CD14-positive monocyte (primary cell): Measurements from ENCODE around the gene ABCC5. TPM values are rescaled to one million over a fixed set of nuclear protein-coding genes. Genes with fewer than 3 reads are reported as not detected.

Experiments
- DNase-seq, 3 donors: peaks; one replicate each; pipeline ENCODE4 v3.0.0-alpha.2; 2011 to 2022
- H2AFZ ChIP-seq: 2 replicates; pipeline ENCODE4 v1.6.0; 2012; ENCODE audit warnings: mild to moderate bottlenecking, low read depth, low read length, inconsistent platforms; ENCODE audit not compliant: insufficient read depth, poor library complexity, severe bottlenecking
- H3K27ac ChIP-seq, 2 donors: 1 replicate in 1 of 2; 2 replicates in 1 of 2; pipeline ENCODE4 v1.5.1; 2012 to 2013; ENCODE audit warnings: low read length in 2 of 2, control low read depth in 1 of 2, inconsistent platforms in 1 of 2, low read depth in 1 of 2, mild to moderate bottlenecking in 1 of 2
- H3K27me3 ChIP-seq, 2 donors: one replicate each; pipeline versions ENCODE4 v1.6.0 to v1.6.1; 2011 to 2013; ENCODE audit warnings: low read length in 2 of 2; ENCODE audit not compliant: control insufficient read depth in 2 of 2, insufficient read depth in 2 of 2
- H3K36me3 ChIP-seq, 2 donors: replicated peaks in 1 of 2; 1 replicate in 1 of 2; 2 replicates in 1 of 2; pipeline versions ENCODE4 v1.5.1 to v1.6.1; 2012 to 2013; ENCODE audit warnings: low read length in 2 of 2, control low read depth in 1 of 2, inconsistent platforms in 1 of 2, mild to moderate bottlenecking in 1 of 2; ENCODE audit not compliant: insufficient read depth in 2 of 2, control insufficient read depth in 1 of 2
- H3K4me1 ChIP-seq, 2 donors: 1 replicate in 1 of 2; 2 replicates in 1 of 2; pipeline versions ENCODE4 v1.5.1 to v1.6.1; 2012 to 2013; ENCODE audit warnings: low read length in 2 of 2, control low read depth in 1 of 2, inconsistent platforms in 1 of 2, mild to moderate bottlenecking in 1 of 2, moderate library complexity in 1 of 2; ENCODE audit not compliant: insufficient read depth in 2 of 2, control insufficient read depth in 1 of 2
- H3K4me2 ChIP-seq: replicated peaks from 2 replicates; pipeline ENCODE3; 2012; ENCODE audit warnings: low read length, moderate library complexity, mild to moderate bottlenecking; ENCODE audit not compliant: poor library complexity, severe bottlenecking; ENCODE audit errors: extremely low read depth
- H3K4me3 ChIP-seq, 3 experiments: fragments of 200-600 bp in 1 of 3; sonication (generic) in 1 of 3; replicated peaks in 1 of 3; 1 replicate in 2 of 3; 2 replicates in 1 of 3; pipeline ENCODE4 v1.5.1; 2011 to 2013; ENCODE audit warnings: low read length in 3 of 3, mild to moderate bottlenecking in 3 of 3, control low read depth in 2 of 3, low read depth in 2 of 3, inconsistent platforms in 1 of 3, moderate library complexity in 1 of 3
- H3K79me2 ChIP-seq: 2 replicates; pipeline ENCODE4 v1.6.0; 2012; ENCODE audit warnings: mild to moderate bottlenecking, control low read depth, inconsistent platforms, low read length, moderate library complexity; ENCODE audit not compliant: insufficient read depth
- H3K9ac ChIP-seq: 2 replicates; pipeline ENCODE4 v1.6.0; 2017; ENCODE audit warnings: low read length, mild to moderate bottlenecking; ENCODE audit not compliant: insufficient read depth, poor library complexity, severe bottlenecking
- H3K9me3 ChIP-seq, 2 donors: replicated peaks in 1 of 2; 1 replicate in 1 of 2; 2 replicates in 1 of 2; pipeline versions ENCODE4 v1.5.1 to v1.6.1; 2012 to 2013; ENCODE audit warnings: low read length in 2 of 2, control low read depth in 1 of 2; ENCODE audit not compliant: control insufficient read depth in 1 of 2, insufficient read depth in 1 of 2
- H4K20me1 ChIP-seq: 2 replicates; pipeline ENCODE4 v1.6.0; 2012; ENCODE audit warnings: mild to moderate bottlenecking, low read length, control low read depth, moderate library complexity; ENCODE audit not compliant: insufficient read depth
- H3K27ac Mint-ChIP-seq, 7 donors: one replicate each; pipeline ENCODE4 v1.8.0; 2020; ENCODE audit warnings: mild to moderate bottlenecking in 7 of 7, mixed read lengths in 7 of 7, moderate library complexity in 6 of 7, inconsistent platforms in 2 of 7
- H3K27me3 Mint-ChIP-seq, 3 donors: one replicate each; pipeline ENCODE4 v1.8.0; 2021 to 2022; ENCODE audit warnings: low read depth in 3 of 3, mild to moderate bottlenecking in 3 of 3, mixed read lengths in 3 of 3, moderate library complexity in 3 of 3, inconsistent platforms in 1 of 3
- H3K36me3 Mint-ChIP-seq, 2 donors: one replicate each; pipeline ENCODE4 v1.8.0; 2020; ENCODE audit warnings: mixed read lengths in 2 of 2, inconsistent platforms in 1 of 2, mild to moderate bottlenecking in 1 of 2
- H3K4me1 Mint-ChIP-seq: one replicate; pipeline ENCODE4 v1.8.0; 2020; ENCODE audit warnings: mild to moderate bottlenecking, mixed read lengths
- H3K4me3 Mint-ChIP-seq, 2 donors: one replicate each; pipeline ENCODE4 v1.8.0; 2020; ENCODE audit warnings: mild to moderate bottlenecking in 2 of 2, mixed read lengths in 2 of 2, moderate library complexity in 1 of 2
- H3K9me3 Mint-ChIP-seq, 7 donors: one replicate each; pipeline ENCODE4 v1.8.0; 2020 to 2022; ENCODE audit warnings: mixed read lengths in 7 of 7, mild to moderate bottlenecking in 6 of 7, moderate library complexity in 6 of 7, inconsistent platforms in 2 of 7
- CTCF ChIP-seq: fragments of 200-600 bp; IDR thresholded peaks from one replicate; pipeline ENCODE4 v1.8.0; 2022; ENCODE audit warnings: antibody characterized with exemption, mild to moderate bottlenecking
- WGBS: methylation state at CpG from one replicate; pipeline ENCODE4 v1.1.5; 2013; ENCODE audit warnings: missing lambda C conversion rate; ENCODE audit not compliant: insufficient coverage; 5-methylcytosine and 5-hydroxymethylcytosine counted together
- intact Hi-C, 2 donors: fragments of 100-400 bp; cut with micrococcal nuclease; formaldehyde crosslinking; loops; one replicate each; pipeline versions ENCODE4 v1.15.0 to v1.15.1; 2023
- polyA plus RNA-seq, 3 donors: library from polyadenylated mRNA; depleted of rRNA in 1 of 3; unstranded in 2 of 3; stranded (reverse) in 1 of 3; fragments of 300-500 nt in 2 of 3; fragments of >200 nt in 1 of 3; fragmentation: Illumina TruSeq in 2 of 3; gene quantifications; 1 replicate in 2 of 3; 2 replicates in 1 of 3; pipeline ENCODE4 v1.2.3, GENCODE V29; 2012 to 2021

ABCC5 gene
- polyA plus RNA-seq, 3 donors: 6.2 to 30.9 (median 7.7) TPM

DNA sequence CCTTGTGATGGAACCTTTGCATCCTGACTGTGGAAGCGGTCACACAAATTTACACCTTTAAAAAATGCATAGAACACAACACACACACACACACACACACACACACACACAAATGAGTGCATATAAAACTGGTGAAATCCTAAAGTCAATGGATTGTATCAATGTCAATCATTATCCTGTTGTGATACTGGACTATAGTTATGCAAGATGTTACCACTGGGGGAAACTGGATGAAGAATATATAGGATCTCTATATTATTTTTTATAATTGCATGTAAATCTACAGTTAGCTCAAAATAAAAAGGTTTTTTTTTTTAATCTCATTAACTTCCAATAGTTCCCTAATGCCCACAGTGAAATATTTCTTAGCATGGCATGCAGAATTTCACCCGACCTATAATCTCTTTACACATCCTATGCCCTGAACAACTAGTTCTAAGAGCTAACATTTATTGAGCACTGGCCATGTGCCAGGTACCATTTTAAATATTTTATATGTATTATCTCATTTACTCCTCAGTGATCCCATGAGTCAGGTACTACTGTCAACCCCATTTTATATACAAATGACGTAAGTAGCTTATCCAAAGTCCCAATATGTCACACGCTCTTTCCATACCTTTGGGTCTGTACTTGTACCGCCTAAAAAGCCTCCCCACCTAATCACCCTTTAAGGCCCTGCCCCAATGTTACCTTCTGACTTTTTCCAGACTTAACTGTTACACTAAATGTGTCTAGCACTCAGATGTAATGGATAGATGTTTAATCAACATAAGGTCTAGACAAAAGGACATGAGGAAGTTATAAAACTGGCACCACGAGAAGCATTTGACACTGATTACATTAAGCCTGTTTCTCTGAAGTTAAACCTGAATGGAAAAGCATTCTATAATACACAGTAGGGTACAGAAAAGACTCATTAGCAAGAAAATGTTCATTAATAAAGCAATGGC, 5.5 kb downstream of the ABCC5 start:
- Histone ChIP-seq H3K9ac (no peak overlapping the region), H3K4me3 (no peak overlapping the region), H3K4me1 (peaks cover 17 to 18% of the 10 kb centered on the region in 2 donors), H2AFZ (no peak overlapping the region), H3K27me3 (no peaks in the 10 kb centered on the region), H3K4me2 (no peak overlapping the region), H3K79me2 (no peaks in the 10 kb centered on the region), H3K36me3 (peaks cover 15 to 46% of the 10 kb centered on the region in 2 donors), H4K20me1 (no peaks in the 10 kb centered on the region), H3K27ac (no peak overlapping the region), H3K9me3 (no peaks in the 10 kb centered on the region)
- no peak for DNase-seq
- Mint-ChIP-seq H3K27ac (no peak overlapping the region), H3K9me3 (no peaks in the 10 kb centered on the region), H3K36me3 (peaks cover 40 to 47% of the 10 kb centered on the region in 2 donors), H3K27me3 (peaks cover 0 to 2% (median 2%) of the 10 kb centered on the region in 3 donors), H3K4me1 (peaks cover 24% of the 10 kb centered on the region), H3K4me3 (no peak overlapping the region)
- no peak for TF ChIP-seq CTCF
- WGBS: no CpG with 5 or more reads among the region's 6 CpGs
- intact Hi-C loops: loop anchor here in 1 of 2 donors (10.0 kb wide), 2 partner anchors 117 to 123 kb away; partner anchors contain the start of gene EIF2B5

DNA sequence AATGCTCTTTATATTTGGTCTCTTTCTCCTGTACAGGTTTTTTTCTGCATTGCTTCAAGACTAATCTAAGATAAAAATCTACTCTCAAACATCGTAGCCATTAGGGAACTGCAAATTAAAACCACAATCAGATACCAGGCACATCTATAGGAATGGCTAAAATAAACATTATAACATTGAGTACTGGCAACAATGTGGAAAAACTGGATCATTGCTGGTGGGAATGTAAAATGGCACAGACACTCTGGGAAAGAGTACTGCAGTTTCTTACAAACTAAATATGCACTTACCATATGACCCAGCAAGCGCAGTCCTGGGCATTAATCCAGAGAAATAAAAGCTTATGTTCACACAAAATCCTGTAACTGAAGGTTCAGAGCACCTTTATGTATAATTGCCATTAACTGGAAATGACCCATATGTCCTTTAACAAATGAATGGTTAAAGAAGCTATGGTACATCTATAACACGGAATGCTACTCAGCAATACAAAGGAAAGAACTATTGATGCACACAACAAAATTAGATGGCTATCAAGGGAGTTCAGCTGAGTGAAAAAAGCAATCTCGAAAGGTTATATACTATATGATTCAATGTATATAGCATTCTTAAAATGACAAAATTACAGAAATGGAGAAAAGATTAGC, 6.3 kb downstream of the ABCC5 start:
- peaks cover 0 to 2% (median 0%) of the 10 kb centered on the region in 7 donors for H3K9me3 Mint-ChIP-seq
- Histone ChIP-seq H3K27me3 (no peaks in the 10 kb centered on the region), H3K36me3 (peaks cover 15 to 46% of the 10 kb centered on the region in 2 donors), H3K79me2 (no peaks in the 10 kb centered on the region), H3K4me2 (no peak overlapping the region), H3K27ac (no peak overlapping the region), H3K4me3 (no peak overlapping the region), H3K9me3 (no peaks in the 10 kb centered on the region), H2AFZ (no peak overlapping the region), H3K9ac (no peak overlapping the region), H4K20me1 (no peaks in the 10 kb centered on the region), H3K4me1 (peaks cover 19 to 20% of the 10 kb centered on the region in 2 donors)
- TF ChIP-seq CTCF: no peak
- peaks cover 24% of the 10 kb centered on the region for H3K4me1 Mint-ChIP-seq
- intact Hi-C loops: loop anchor here in 1 of 2 donors (10.0 kb wide), 2 partner anchors 117 to 123 kb away; partner anchors contain the start of gene EIF2B5
- H3K27me3 Mint-ChIP-seq: no peaks in the 10 kb centered on the region
- no peak for DNase-seq
- peaks cover 40 to 45% of the 10 kb centered on the region in 2 donors for H3K36me3 Mint-ChIP-seq
- WGBS: no CpG with 5 or more reads among the region's 4 CpGs
- no peak overlapping the region for H3K4me3 Mint-ChIP-seq
- no peak overlapping the region for H3K27ac Mint-ChIP-seq
